ENCODE results near the gene MAL. TPM values are rescaled to one million over a fixed set of nuclear protein-coding genes. Genes with fewer than 3 reads are reported as not detected.

MAL gene
- total and polyA plus RNA-seq, 2 experiments from 2014 or later: 0.24 to 0.31 TPM

GRCh38 chr2:95008996-95009395 is 16.5 kb upstream of the MAL start (continued):
- TF ChIP-seq ZNF462 (CRISPR knock-in tag; IDR thresholded peaks at IDR 0.05): no peak
- TF ChIP-seq EZH2 (IDR thresholded peaks at IDR 0.05; ENCODE audit: low read depth, unreplicated experiment): no peak
- no peak for TF ChIP-seq ZNF331 (CRISPR knock-in tag; IDR thresholded peaks at IDR 0.05; ENCODE audit: low read depth)
- no peak for TF ChIP-seq REST (IDR thresholded peaks at IDR 0.05; ENCODE audit: unreplicated experiment)
- no peak for TF ChIP-seq EZH2phosphoT487 (IDR thresholded peaks at IDR 0.05; ENCODE audit: unreplicated experiment)

- no peak overlapping the region for H3K4me3 ChIP-seq
- no peaks in the 10 kb centered on the region for H3K36me3 Mint-ChIP-seq (ENCODE audit: low read depth)
- H3K79me2 ChIP-seq (replicated peaks; ENCODE audit: insufficient read depth): no peaks in the 10 kb centered on the region
- H3K9me2 ChIP-seq (ENCODE audit: insufficient read depth): no peaks in the 10 kb centered on the region
- no peak for DNase-seq (ENCODE audit: low spot score)
- no peaks in the 10 kb centered on the region for H3F3A ChIP-seq (replicated peaks; ENCODE audit: low read depth)
- H2AFZ ChIP-seq: peak overlapping the region; percentile 89; the same call in 1 of the 2 replicates
- no peaks in the 10 kb centered on the region for H4K20me1 ChIP-seq (replicated peaks; ENCODE audit: insufficient read depth)
- no peaks in the 10 kb centered on the region for H3K36me3 ChIP-seq (ENCODE audit: insufficient read depth)
- H3K4me1 ChIP-seq (ENCODE audit: insufficient read depth): no peaks in the 10 kb centered on the region
- peaks cover 9% of the 10 kb centered on the region for H3K27me3 Mint-ChIP-seq (ENCODE audit: insufficient read depth, low read depth, poor library complexity)
- H3K9me3 Mint-ChIP-seq: no peaks in the 10 kb centered on the region
- H3K27ac ChIP-seq (ENCODE audit: low read depth): no peak overlapping the region
- H3K4me2 ChIP-seq: no peak overlapping the region
- H3K27me3 ChIP-seq (ENCODE audit: insufficient read depth): no peaks in the 10 kb centered on the region
- H3K4me3 Mint-ChIP-seq: no peak overlapping the region
- ATAC-seq: no peak
- H3K4me1 Mint-ChIP-seq: peaks cover 36% of the 10 kb centered on the region
- H3K27ac Mint-ChIP-seq: no peak overlapping the region
- no peak for TF ChIP-seq NANOG (IDR thresholded peaks at IDR 0.05; ENCODE audit: borderline replicate concordance)
- TF ChIP-seq EZH2phosphoT487 (IDR thresholded peaks at IDR 0.05; ENCODE audit: unreplicated experiment): no peak
- no peak for TF ChIP-seq POLR2AphosphoS5 (IDR thresholded peaks at IDR 0.05; ENCODE audit: low read depth)
- no peak for TF ChIP-seq ZNF114 (CRISPR knock-in tag; IDR thresholded peaks at IDR 0.05)
- no peak for TF ChIP-seq JUNB (IDR thresholded peaks at IDR 0.05; ENCODE audit: unreplicated experiment)
- TF ChIP-seq REST (IDR thresholded peaks at IDR 0.05; ENCODE audit: unreplicated experiment): no peak
These were observed 16.1 kb upstream of the MAL start for GRCh38 chr2:95009412-95009811.
